GM10248 (cell line): ENCODE measurements around the gene NAV3.

ENCODE experiments used
- CTCF ChIA-PET: fragments of 300-600 bp; sonication (Branson Sonifier 250); formaldehyde crosslinking; extraction: SDS; loops from one replicate; lab custom pipeline; 2021; ENCODE audit warnings: antibody characterized with exemption; lab: Yijun Ruan, JAX
- POLR2A ChIA-PET: fragments of 350-650 bp; sonication (Branson Sonifier 250); formaldehyde crosslinking; extraction: SDS; loops from one replicate; lab custom pipeline; 2020; ENCODE audit warnings: antibody characterized with exemption; lab: Yijun Ruan, JAX
- DNase-seq: peaks from one replicate; pipeline ENCODE4 v3.0.0; 2012; ENCODE audit errors: extremely low spot score
- CTCF ChIP-seq: IDR thresholded peaks from 2 replicates; pipeline ENCODE4 v1.5.1; 2012; ENCODE audit warnings: mild to moderate bottlenecking, low read depth; ENCODE audit errors: extremely low read depth, missing control alignments, control extremely low read depth

NAV3 gene

DNA sequence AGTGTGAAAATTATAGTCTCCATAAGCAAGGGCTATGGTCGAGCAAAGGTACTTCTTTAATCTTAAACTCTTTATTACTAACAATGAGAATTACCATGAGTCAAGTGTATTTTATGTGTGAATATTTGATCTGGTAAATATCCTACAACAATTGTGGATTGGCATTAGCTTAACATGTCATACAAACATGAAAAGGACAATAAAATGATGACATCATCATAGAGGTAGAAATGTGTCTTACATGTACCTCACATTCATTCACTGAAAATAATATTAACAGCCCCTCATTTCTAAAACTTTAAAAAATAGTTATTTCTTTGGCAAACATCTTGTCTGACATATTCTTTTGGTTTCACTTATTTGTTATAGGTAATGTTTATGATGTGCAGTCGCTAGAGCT is 355.0 kb downstream of the NAV3 start:
- no peak for DNase-seq
- POLR2A ChIA-PET: no interaction called here
- CTCF ChIA-PET: interaction anchor here (1.0 kb wide), 1 partner anchor 13 kb away, joined by 3 read pairs; no protein-coding TSS in a partner anchor
- TF ChIP-seq CTCF: no peak

DNA sequence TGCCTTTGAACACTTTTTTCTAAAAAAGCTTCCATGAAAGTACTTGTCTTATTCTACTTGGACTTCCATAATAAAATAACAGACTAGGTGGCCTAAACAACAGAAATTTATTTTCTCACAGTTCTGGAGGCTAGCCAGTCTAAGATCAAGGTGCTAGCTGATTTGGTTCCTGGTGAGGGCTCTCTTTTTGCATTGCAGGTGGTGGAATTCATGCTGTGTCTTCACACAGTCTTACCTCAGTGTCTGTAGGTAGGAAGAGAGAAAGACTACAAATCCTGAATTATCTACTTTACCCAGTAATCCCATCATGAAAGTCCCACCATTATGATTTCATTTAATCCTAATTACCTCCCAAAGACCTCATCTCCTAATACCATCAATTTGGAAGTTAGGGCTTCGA is 356.0 kb downstream of the NAV3 start:
- no peak for DNase-seq
- TF ChIP-seq CTCF: no peak
- ChIA-PET CTCF (interaction anchor here (0.6 to 1.0 kb wide), 2 partner anchors 14 to 505 kb away, joined by 3 read pairs; no protein-coding TSS in a partner anchor), POLR2A (no interaction called here)

DNA sequence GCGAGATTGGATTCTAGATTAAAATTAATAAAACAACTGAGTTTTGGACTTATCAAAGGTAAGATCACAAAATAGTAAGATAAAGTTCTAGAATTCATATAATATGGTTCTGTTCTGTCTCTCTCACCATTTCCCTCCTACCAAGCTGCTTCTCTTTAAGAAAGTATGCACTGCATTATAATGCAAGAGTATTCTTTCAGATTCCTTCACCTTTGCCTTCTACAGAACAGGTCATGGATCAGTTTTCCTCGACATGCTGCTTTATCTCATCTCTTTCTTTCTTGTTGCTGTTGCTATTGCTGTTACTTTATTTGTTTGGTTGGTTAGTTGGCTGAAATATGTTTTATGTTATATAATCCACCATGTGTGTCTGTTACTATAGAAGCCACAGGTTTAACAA is 357.0 kb downstream of the NAV3 start:
- POLR2A ChIA-PET: no interaction called here
- no peak for TF ChIP-seq CTCF
- DNase-seq: no peak
- CTCF ChIA-PET: no interaction called here

GRCh38 chr12:78189656-78190055 is 359.0 kb downstream of the NAV3 start:
- ChIA-PET CTCF (no interaction called here), POLR2A (no interaction called here)
- TF ChIP-seq CTCF: no peak
- no peak for DNase-seq

- CTCF ChIA-PET: interaction anchor here (1.0 to 1.7 kb wide), 2 partner anchors 11 to 45 kb away, joined by 3 to 5 read pairs; no protein-coding TSS in a partner anchor
- no peak for DNase-seq
- POLR2A ChIA-PET: no interaction called here
- TF ChIP-seq CTCF: no peak
Measured at GRCh38 chr12:78191611-78192010, 360.9 kb downstream of the NAV3 start.

DNA sequence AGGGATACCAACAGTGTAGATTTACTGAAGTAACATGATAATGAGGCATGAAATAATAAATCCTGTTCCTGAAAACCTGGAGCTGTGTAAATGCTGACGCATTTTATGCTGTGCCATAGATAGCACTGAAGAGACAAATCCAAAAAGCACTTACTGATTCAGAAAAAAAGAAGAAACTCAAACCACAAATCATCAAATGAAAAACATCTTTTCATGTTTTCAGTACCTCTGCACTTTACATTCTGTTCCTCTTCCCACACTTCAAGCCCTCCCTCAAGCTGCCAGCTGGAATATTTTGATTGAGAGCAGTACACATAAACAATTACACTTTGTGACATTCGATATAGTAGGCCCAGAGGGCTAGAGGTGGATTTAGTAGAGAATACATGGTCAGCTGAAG is 362.3 kb downstream of the NAV3 start:
- CTCF ChIA-PET: interaction anchor here (1.7 kb wide), 1 partner anchor 47 kb away, joined by 5 read pairs; no protein-coding TSS in a partner anchor
- DNase-seq: no peak
- TF ChIP-seq CTCF: no peak
- POLR2A ChIA-PET: no interaction called here
